GM23248 (cell line): Measurements from ENCODE around the gene KDM5B. TPM values are rescaled to one million over a fixed set of nuclear protein-coding genes. Genes with fewer than 3 reads are reported as not detected.
"Not testable (repeated sequence)": the region's sequence is repeated elsewhere in the genome, so short reads cannot be mapped to it uniquely, and the experiment has no call there.

Experiments
- DNase-seq: peaks from one replicate; pipeline ENCODE4 v3.0.0-alpha.2; 2015
- H2AFZ ChIP-seq: fragments of 200-600 bp; sonication (generic); 2 replicates; pipeline ENCODE4 v1.6.1; 2016; ENCODE audit warnings: antibody characterized with exemption
- H3F3A ChIP-seq: fragments of 200-600 bp; sonication (generic); 2 replicates; pipeline ENCODE4 v1.6.1; 2016; ENCODE audit warnings: mild to moderate bottlenecking, antibody characterized with exemption, mixed run types; ENCODE audit not compliant: insufficient read depth
- H3K27ac ChIP-seq: fragments of 200-600 bp; sonication (generic); 2 replicates; pipeline ENCODE4 v1.5.1; 2016; ENCODE audit warnings: mild to moderate bottlenecking
- H3K27me3 ChIP-seq: fragments of 200-600 bp; sonication (generic); replicated peaks from 2 replicates; pipeline ENCODE4 v1.6.1; 2016; ENCODE audit warnings: mild to moderate bottlenecking; ENCODE audit not compliant: insufficient read depth
- H3K36me3 ChIP-seq: fragments of 200-600 bp; sonication (generic); 2 replicates; pipeline ENCODE4 v1.6.1; 2016; ENCODE audit warnings: low read depth, mild to moderate bottlenecking
- H3K4me1 ChIP-seq: fragments of 200-600 bp; sonication (generic); 2 replicates; pipeline ENCODE4 v1.6.1; 2016; ENCODE audit warnings: mild to moderate bottlenecking; ENCODE audit not compliant: insufficient read depth
- H3K4me2 ChIP-seq: fragments of 200-600 bp; sonication (generic); one replicate; pipeline ENCODE4 v1.6.1; 2016; ENCODE audit warnings: mild to moderate bottlenecking; ENCODE audit not compliant: unreplicated experiment
- H3K4me3 ChIP-seq: fragments of 200-600 bp; sonication (generic); 2 replicates; pipeline ENCODE4 v1.5.1; 2016; ENCODE audit warnings: mild to moderate bottlenecking
- H3K79me2 ChIP-seq: fragments of 200-600 bp; sonication (generic); 2 replicates; pipeline ENCODE4 v1.6.1; 2016; ENCODE audit warnings: mild to moderate bottlenecking; ENCODE audit not compliant: insufficient read depth
- H3K9ac ChIP-seq: fragments of 200-600 bp; sonication (generic); 2 replicates; pipeline ENCODE4 v1.6.1; 2016; ENCODE audit warnings: mild to moderate bottlenecking
- H3K9me2 ChIP-seq: fragments of 200-600 bp; sonication (generic); 2 replicates; pipeline ENCODE4 v1.6.1; 2016; ENCODE audit warnings: mixed run types, mild to moderate bottlenecking, moderate library complexity; ENCODE audit not compliant: insufficient read depth
- H3K9me3 ChIP-seq: fragments of 200-600 bp; sonication (generic); one replicate; pipeline ENCODE4 v1.6.1; 2017; ENCODE audit warnings: low read depth
- H4K20me1 ChIP-seq: fragments of 200-600 bp; sonication (generic); 2 replicates; pipeline ENCODE4 v1.6.0; 2016; ENCODE audit not compliant: insufficient read depth
- EZH2 ChIP-seq: fragments of 200-600 bp; sonication (generic); IDR thresholded peaks from 2 replicates; pipeline ENCODE4 v1.6.1; 2018; ENCODE audit warnings: antibody characterized with exemption, mild to moderate bottlenecking; ENCODE audit not compliant: insufficient read depth, poor library complexity, severe bottlenecking
- EZH2phosphoT487 ChIP-seq: fragments of 200-600 bp; sonication (generic); IDR thresholded peaks from 2 replicates; pipeline ENCODE4 v1.6.1; 2018; ENCODE audit warnings: antibody characterized with exemption, moderate library complexity, mild to moderate bottlenecking, low read depth; ENCODE audit not compliant: insufficient read depth
- WGBS, 2 experiments: methylation state at CpG; one replicate each; pipeline ENCODE4 v1.1.6; 2015 to 2017; ENCODE audit warnings: low lambda C conversion rate in 2 of 2, low coverage in 1 of 2; ENCODE audit errors: missing lambda C conversion rate in 2 of 2; 5-methylcytosine and 5-hydroxymethylcytosine counted together
- in situ Hi-C: fragments of 300-500 bp; cut with MboI; formaldehyde crosslinking; loops from 2 replicates; pipeline ENCODE4 v1.15.0; 2020
- polyA plus RNA-seq: library from polyadenylated mRNA; unstranded; fragments of >200 nt; fragmentation: Nextera tagmentation; extraction: Ambion mirVana; gene quantifications from 2 replicates; pipeline ENCODE4 v1.2.1, GENCODE V29; 2016
- total RNA-seq: library from RNA; depleted of rRNA; stranded (reverse); fragments of >200 nt; shearing (Covaris generic); gene quantifications from 2 replicates; pipeline ENCODE4 v1.2.3, GENCODE V29; 2014

The KDM5B gene
- total and polyA plus RNA-seq, 2 experiments from 2014 or later = 64.3 to 79.5 TPM

DNA sequence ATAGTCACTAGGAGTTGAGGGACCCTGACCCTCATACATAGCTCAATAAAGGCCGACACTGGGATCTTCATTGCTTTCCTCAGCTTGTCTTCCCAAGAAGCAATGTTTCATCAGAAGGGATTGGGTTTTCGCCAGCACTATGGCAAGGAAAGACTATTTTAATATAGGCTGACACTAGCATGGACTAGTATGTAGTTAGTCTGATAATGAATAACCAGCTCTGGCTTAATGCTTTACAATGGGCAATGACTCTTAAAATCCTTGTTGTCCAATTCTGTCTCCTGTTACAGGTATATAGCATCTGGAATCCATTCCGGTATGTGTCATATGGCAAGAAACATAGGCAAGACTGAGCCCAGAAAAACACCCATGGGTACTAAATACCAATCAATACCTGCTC is 82.7 kb downstream of the KDM5B start:
- no peak for TF ChIP-seq EZH2phosphoT487
- TF ChIP-seq EZH2 = no peak
- H4K20me1 ChIP-seq = peaks cover 7% of the 10 kb centered on the region
- in situ Hi-C loops = no loop called here

DNA sequence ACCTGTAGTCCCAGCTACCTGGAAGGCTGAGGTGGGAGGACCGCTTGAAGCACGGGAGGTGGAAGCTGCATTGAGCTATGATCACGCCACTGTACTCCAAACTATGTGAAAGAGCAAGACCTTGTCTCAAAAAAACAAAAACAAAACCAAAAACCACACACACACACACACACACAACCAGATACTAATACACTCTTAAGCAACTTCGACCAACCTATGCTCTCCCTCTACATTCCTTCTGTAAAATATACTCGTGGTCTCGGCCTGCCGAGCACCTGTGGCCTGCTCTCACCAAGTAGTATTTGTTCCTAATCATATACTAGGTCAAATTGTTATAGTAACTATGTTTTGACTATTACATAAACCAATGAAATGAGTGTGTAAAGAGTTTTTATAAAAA is 84.5 kb downstream of the KDM5B start:
- Histone ChIP-seq H3K79me2 (no peaks in the 10 kb centered on the region), H3K27me3 (no peaks in the 10 kb centered on the region), H3K4me1 (no peaks in the 10 kb centered on the region), H3K9me2 (no peaks in the 10 kb centered on the region), H3K4me3 (no peak overlapping the region), H3F3A (peaks cover 74% of the 10 kb centered on the region), H3K36me3 (peaks cover 42% of the 10 kb centered on the region), H3K9me3 (no peaks in the 10 kb centered on the region), H3K27ac (no peak overlapping the region), H4K20me1 (peaks cover 7% of the 10 kb centered on the region), H2AFZ (no peak overlapping the region), H3K9ac (no peak overlapping the region), H3K4me2 (no peak overlapping the region)
- 84 to 88% methylated on average over 7 of the region's 7 CpGs for WGBS, 2 experiments
- in situ Hi-C loops = no loop called here
- no peak for DNase-seq
- no peak for TF ChIP-seq EZH2
- no peak for TF ChIP-seq EZH2phosphoT487

More for the DNA sequence above, 82.7 kb downstream of the KDM5B start:
- H3K27ac ChIP-seq = no peak overlapping the region
- no peaks in the 10 kb centered on the region for H3K27me3 ChIP-seq
- no peaks in the 10 kb centered on the region for H3K4me1 ChIP-seq
- DNase-seq = no peak
- WGBS, 2 experiments = 98% methylated on average over 3 of the region's 3 CpGs
- H3K4me2 ChIP-seq = no peak overlapping the region
- H2AFZ ChIP-seq = no peak overlapping the region
- peaks cover 60% of the 10 kb centered on the region for H3K36me3 ChIP-seq
- no peaks in the 10 kb centered on the region for H3K79me2 ChIP-seq
- H3K9me2 ChIP-seq = no peaks in the 10 kb centered on the region
- H3F3A ChIP-seq = peaks cover 81% of the 10 kb centered on the region
- no peak overlapping the region for H3K9ac ChIP-seq
- no peaks in the 10 kb centered on the region for H3K9me3 ChIP-seq
- no peak overlapping the region for H3K4me3 ChIP-seq

DNA sequence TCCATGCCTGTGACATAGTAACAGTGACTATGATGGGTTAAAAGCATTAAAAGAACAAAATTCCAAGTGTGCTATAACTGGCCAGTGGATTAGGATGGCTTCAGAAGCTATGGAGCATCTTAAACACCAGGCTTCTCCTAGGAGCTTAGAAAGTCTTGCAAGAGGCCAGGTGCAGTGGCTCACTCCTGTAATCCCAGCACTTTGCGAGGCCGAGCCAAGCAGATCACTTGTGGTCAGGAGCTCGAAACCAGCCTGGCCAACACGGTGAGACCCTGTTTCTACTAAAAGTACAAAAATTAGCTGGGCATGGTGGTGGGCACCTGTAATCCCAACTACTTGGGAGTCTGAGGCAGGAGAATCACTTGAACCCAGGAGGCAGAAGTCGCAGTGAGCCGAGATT is 85.2 kb downstream of the KDM5B start:
- in situ Hi-C loops = not testable (repeated sequence)
- WGBS, 2 experiments = 81 to 86% methylated on average over 6 of the region's 6 CpGs
- H3K36me3 ChIP-seq = peaks cover 35% of the 10 kb centered on the region

DNA sequence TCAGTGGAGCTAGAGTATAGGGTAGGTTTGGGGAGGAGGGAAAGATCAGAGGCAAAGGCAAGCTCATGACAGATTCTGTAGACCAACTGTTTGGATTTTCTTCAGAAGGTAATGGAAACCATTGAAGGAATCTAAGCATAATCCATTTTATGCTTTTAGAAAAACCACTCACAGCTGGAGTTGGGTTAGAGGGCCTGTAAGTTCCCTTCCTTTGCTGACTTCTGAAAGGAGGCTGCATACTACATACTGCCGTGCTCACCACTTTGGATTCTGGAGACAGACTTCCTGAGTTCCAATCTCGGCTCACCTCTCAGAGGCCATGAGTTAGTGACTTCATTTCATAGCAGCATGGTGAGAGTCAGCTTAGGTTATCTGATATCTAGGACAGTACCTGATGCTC is 91.6 kb downstream of the KDM5B start:
- Histone ChIP-seq H4K20me1 (no peaks in the 10 kb centered on the region), H3K4me1 (no peaks in the 10 kb centered on the region), H3K36me3 (no peaks in the 10 kb centered on the region), H3K9me3 (no peaks in the 10 kb centered on the region), H3K79me2 (no peaks in the 10 kb centered on the region), H2AFZ (no peak overlapping the region), H3K4me3 (no peak overlapping the region), H3K9me2 (no peaks in the 10 kb centered on the region), H3K9ac (no peak overlapping the region), H3K4me2 (no peak overlapping the region), H3K27me3 (peaks cover 38% of the 10 kb centered on the region), H3F3A (peaks cover 10% of the 10 kb centered on the region; the same call in 1 of the 2 replicates), H3K27ac (no peak overlapping the region)
- DNase-seq = no peak
- no peak for TF ChIP-seq EZH2
- no peak for TF ChIP-seq EZH2phosphoT487
- in situ Hi-C loops = loop anchor here (10.0 kb wide), 3 partner anchors 252 to 542 kb away; no protein-coding TSS in a partner anchor
- 67 to 71% methylated on average over 2 of the region's 2 CpGs for WGBS, 2 experiments

More for the DNA sequence above, 85.2 kb downstream of the KDM5B start:
- H4K20me1 ChIP-seq, H3K4me1 ChIP-seq, H3K9ac ChIP-seq, H3K27ac ChIP-seq, H3K9me3 ChIP-seq, H2AFZ ChIP-seq, H3K4me3 ChIP-seq, H3K4me2 ChIP-seq, H3K9me2 ChIP-seq, H3K79me2 ChIP-seq, H3K27me3 ChIP-seq, DNase-seq: not testable (repeated sequence)
- H3F3A ChIP-seq = peaks cover 67% of the 10 kb centered on the region

DNA sequence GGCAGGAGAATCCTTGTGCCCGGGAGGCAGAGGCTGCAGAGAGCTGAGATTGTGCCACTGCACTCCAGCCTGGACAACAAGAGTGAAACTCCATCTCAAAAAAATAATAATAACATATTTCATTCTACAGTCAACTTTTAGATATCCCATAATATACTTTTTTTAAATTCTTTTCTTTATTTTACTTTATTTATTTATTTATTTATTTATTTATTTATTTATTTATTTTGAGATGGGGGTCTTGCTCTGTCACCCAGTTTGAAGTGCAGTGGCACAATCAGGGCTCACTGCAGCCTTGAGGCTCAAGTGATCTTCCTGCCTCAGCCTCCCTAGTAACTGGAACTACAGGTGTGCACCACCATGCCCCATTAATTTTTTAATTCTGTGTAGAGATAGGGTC is 94.0 kb downstream of the KDM5B start:
- not testable (repeated sequence) for H2AFZ ChIP-seq, DNase-seq, H3K36me3 ChIP-seq, H3K9me2 ChIP-seq, H3F3A ChIP-seq, H3K9me3 ChIP-seq, H3K9ac ChIP-seq, H3K27ac ChIP-seq, H3K4me2 ChIP-seq, H3K4me3 ChIP-seq, H4K20me1 ChIP-seq, H3K4me1 ChIP-seq, H3K79me2 ChIP-seq
- H3K27me3 ChIP-seq = peaks cover 63% of the 10 kb centered on the region
- WGBS, 2 experiments = 76 to 90% methylated on average over 1 of the region's 1 CpG
- in situ Hi-C loops = loop anchor here (10.0 kb wide), 3 partner anchors 249 to 539 kb away; no protein-coding TSS in a partner anchor
